K562 (cell line): ENCODE data around the gene FCGR2B. TPM values are rescaled to one million over a fixed set of nuclear protein-coding genes. Genes with fewer than 3 reads are reported as not detected.

Source experiments
- ATF1 ChIP-seq, 2 experiments: fragments of 450-650 bp in 1 of 2; IDR thresholded peaks; 2 replicates each; pipeline ENCODE4 v1.6.1; 2016; ENCODE audit warnings: missing compliant biosample characterization in 1 of 2, missing genetic modification characterization in 1 of 2
- CBFA2T3 ChIP-seq: fragments of 450-650 bp; IDR thresholded peaks from 2 replicates; pipeline ENCODE4 v1.6.1; 2017
- CEBPB ChIP-seq: fragments of 450-650 bp; IDR thresholded peaks from 2 replicates; pipeline ENCODE4 v1.6.1; 2016; ENCODE audit warnings: missing genetic modification characterization, missing compliant biosample characterization
- COPS2 ChIP-seq: fragments of 450-650 bp; conservative IDR thresholded peaks from 2 replicates; pipeline ENCODE4 v1.6.1; 2016; ENCODE audit warnings: mild to moderate bottlenecking, moderate library complexity
- CREM ChIP-seq: IDR thresholded peaks from 2 replicates; pipeline ENCODE4 v1.6.1; 2014; ENCODE audit warnings: antibody characterized with exemption, low read depth
- EHMT2 ChIP-seq: fragments of 450-650 bp; IDR thresholded peaks from 2 replicates; pipeline ENCODE4 v1.6.1; 2018; ENCODE audit warnings: antibody characterized with exemption
- HDAC2 ChIP-seq: fragments of 450-650 bp; IDR thresholded peaks from 2 replicates; pipeline ENCODE4 v1.6.1; 2016; ENCODE audit warnings: mild to moderate bottlenecking
- JUN ChIP-seq, 2 experiments: sonication (generic) in 1 of 2; formaldehyde crosslinking in 1 of 2; IDR thresholded peaks; 2 replicates each; pipeline versions ENCODE4 v1.6.1 to v1.8.0; 2012 to 2022; ENCODE audit warnings: borderline replicate concordance in 2 of 2, mild to moderate bottlenecking in 2 of 2, improper control_type of control experiment in 1 of 2, low read depth in 1 of 2, low read length in 1 of 2, missing genetic modification reagents in 1 of 2
- L3MBTL2 ChIP-seq: fragments of 450-650 bp; IDR thresholded peaks from 2 replicates; pipeline ENCODE4 v1.6.1; 2016; ENCODE audit warnings: mild to moderate bottlenecking, moderate library complexity
- NR2C1 ChIP-seq, 2 experiments: fragments of 450-650 bp; IDR thresholded peaks; 2 replicates each; pipeline ENCODE4 v1.6.1; 2017; ENCODE audit warnings: mild to moderate bottlenecking in 2 of 2, antibody characterized with exemption in 1 of 2, inconsistent platforms in 1 of 2, missing compliant biosample characterization in 1 of 2, missing genetic modification characterization in 1 of 2
- PTTG1 ChIP-seq: fragments of 450-650 bp; IDR thresholded peaks from 2 replicates; pipeline ENCODE4 v1.6.1; 2016; ENCODE audit warnings: low read depth, mild to moderate bottlenecking, missing genetic modification characterization, missing compliant biosample characterization
- TAL1 ChIP-seq: fragments of 450-650 bp; IDR thresholded peaks from 2 replicates; pipeline ENCODE4 v1.6.1; 2016; ENCODE audit warnings: mild to moderate bottlenecking
- TEAD4 ChIP-seq, 2 experiments: sonication (generic) in 1 of 2; formaldehyde crosslinking in 1 of 2; IDR thresholded peaks; 2 replicates each; pipeline versions ENCODE4 v1.6.1 to v1.8.0; 2012 to 2022; ENCODE audit warnings: borderline replicate concordance in 1 of 2, inconsistent platforms in 1 of 2, low read length in 1 of 2, mild to moderate bottlenecking in 1 of 2, missing genetic modification reagents in 1 of 2
- polyA plus RNA-seq, 8 experiments: library from polyadenylated mRNA; depleted of rRNA in 4 of 8; stranded (reverse) in 5 of 8; unstranded in 3 of 8; fragments of >200 nt; fragmentation: Nextera tagmentation in 2 of 8; fragmentation: Illumina TruSeq in 1 of 8; extraction: Ambion mirVana in 2 of 8; extraction: Trizol in 1 of 8; gene quantifications; 2 replicates each; pipeline versions ENCODE4 v1.2.1 to v1.2.3, GENCODE V29; 2011 to 2014; ENCODE audit warnings: inconsistent platforms in 1 of 8, missing spikeins in 1 of 8
- total RNA-seq, 7 experiments: library from RNA; depleted of rRNA in 6 of 7; stranded (reverse); fragments of >200 nt in 6 of 7; fragmentation: Illumina TruSeq in 2 of 7; extraction: Trizol in 2 of 7; gene quantifications; 2 replicates each; pipeline versions ENCODE4 v1.2.1 to v1.2.3, GENCODE V29; 2011 to 2021; ENCODE audit warnings: low replicate concordance in 1 of 7
- TF ChIP-seq, protein P1 (sequence below): fragments of 450-650 bp; IDR thresholded peaks from 2 replicates; pipeline ENCODE4 v1.6.1; 2018; ENCODE audit not compliant: partially characterized antibody
- TF ChIP-seq, protein P2 (sequence below): fragments of 150-350 bp; IDR thresholded peaks from 2 replicates; pipeline ENCODE4 v1.6.1; 2014; ENCODE audit warnings: low read depth, mild to moderate bottlenecking, low read length, borderline replicate concordance
- TF ChIP-seq, protein P3 (sequence below): sonication (generic); formaldehyde crosslinking; IDR thresholded peaks from 2 replicates; pipeline ENCODE4 v1.8.0; 2022; ENCODE audit warnings: missing genetic modification reagents, mild to moderate bottlenecking, moderate library complexity, borderline replicate concordance
- TF ChIP-seq, protein P4 (sequence below): sonication (generic); IDR thresholded peaks from 2 replicates; pipeline ENCODE4 v1.6.1; 2016

Gene FCGR2B
- total and polyA plus RNA-seq, 9 of the 15 experiments (the other 6 are each of a cell fraction or from before 2014, with no cell fraction given) = 1.7 to 8.9 (median 3.9) TPM

DNA sequence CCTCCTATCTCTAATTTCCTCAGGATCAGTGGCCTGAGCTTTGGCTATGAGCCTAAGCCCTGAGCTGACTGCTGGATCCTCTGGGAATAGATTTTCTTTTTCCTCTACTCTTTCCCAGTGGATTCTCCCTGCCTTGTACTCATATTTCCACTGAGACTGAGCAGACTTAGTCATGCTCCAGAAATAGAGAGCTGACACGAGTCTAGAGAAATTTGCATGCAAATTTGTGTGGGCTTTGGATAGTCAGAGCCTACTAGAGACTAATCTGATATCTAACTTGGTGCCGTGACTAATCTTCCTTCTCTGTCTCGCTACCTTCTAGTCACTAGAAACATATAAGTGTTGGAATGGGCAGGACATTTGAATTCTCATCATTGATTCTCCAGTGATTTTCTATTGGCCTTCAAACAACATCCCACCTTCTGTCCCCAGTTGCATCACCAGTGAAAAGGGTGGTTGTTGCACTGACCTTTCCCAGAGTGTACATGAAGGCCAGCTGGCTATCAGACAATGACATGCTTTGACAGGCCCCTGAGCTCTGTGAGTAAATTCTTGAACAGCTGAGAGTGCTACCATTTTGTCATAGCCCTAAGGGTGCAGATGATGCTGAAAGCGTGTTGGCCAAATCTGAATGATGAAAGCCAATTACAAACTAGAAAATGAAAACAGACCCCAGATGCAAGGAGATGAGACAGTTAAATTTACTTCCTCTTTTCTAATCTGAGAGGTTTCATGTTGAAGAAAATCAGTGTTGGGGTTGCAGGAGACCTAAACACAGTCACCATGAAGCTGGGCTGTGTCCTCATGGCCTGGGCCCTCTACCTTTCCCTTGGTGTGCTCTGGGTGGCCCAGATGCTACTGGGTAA, 43.8 kb downstream of the FCGR2B start, which contains the start of gene FCRLA (continued):
- TF ChIP-seq, protein P1, sequence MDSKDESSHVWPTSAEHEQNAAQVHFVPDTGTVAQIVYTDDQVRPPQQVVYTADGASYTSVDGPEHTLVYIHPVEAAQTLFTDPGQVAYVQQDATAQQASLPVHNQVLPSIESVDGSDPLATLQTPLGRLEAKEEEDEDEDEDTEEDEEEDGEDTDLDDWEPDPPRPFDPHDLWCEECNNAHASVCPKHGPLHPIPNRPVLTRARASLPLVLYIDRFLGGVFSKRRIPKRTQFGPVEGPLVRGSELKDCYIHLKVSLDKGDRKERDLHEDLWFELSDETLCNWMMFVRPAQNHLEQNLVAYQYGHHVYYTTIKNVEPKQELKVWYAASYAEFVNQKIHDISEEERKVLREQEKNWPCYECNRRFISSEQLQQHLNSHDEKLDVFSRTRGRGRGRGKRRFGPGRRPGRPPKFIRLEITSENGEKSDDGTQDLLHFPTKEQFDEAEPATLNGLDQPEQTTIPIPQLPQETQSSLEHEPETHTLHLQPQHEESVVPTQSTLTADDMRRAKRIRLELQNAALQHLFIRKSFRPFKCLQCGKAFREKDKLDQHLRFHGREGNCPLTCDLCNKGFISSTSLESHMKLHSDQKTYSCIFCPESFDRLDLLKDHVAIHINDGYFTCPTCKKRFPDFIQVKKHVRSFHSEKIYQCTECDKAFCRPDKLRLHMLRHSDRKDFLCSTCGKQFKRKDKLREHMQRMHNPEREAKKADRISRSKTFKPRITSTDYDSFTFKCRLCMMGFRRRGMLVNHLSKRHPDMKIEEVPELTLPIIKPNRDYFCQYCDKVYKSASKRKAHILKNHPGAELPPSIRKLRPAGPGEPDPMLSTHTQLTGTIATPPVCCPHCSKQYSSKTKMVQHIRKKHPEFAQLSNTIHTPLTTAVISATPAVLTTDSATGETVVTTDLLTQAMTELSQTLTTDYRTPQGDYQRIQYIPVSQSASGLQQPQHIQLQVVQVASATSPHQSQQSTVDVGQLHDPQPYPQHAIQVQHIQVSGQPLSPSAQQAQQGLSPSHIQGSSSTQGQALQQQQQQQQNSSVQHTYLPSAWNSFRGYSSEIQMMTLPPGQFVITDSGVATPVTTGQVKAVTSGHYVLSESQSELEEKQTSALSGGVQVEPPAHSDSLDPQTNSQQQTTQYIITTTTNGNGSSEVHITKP = peak; percentile 4
- TF ChIP-seq ATF1 (CRISPR knock-in tag; IDR thresholded peaks at IDR 0.05) = no peak
- peak; percentile 36; the same call in 1 of the 2 replicates for TF ChIP-seq ATF1 (tag; IDR thresholded peaks at IDR 0.05)
- TF ChIP-seq CREM = peak; percentile 50
- TF ChIP-seq, protein P2, sequence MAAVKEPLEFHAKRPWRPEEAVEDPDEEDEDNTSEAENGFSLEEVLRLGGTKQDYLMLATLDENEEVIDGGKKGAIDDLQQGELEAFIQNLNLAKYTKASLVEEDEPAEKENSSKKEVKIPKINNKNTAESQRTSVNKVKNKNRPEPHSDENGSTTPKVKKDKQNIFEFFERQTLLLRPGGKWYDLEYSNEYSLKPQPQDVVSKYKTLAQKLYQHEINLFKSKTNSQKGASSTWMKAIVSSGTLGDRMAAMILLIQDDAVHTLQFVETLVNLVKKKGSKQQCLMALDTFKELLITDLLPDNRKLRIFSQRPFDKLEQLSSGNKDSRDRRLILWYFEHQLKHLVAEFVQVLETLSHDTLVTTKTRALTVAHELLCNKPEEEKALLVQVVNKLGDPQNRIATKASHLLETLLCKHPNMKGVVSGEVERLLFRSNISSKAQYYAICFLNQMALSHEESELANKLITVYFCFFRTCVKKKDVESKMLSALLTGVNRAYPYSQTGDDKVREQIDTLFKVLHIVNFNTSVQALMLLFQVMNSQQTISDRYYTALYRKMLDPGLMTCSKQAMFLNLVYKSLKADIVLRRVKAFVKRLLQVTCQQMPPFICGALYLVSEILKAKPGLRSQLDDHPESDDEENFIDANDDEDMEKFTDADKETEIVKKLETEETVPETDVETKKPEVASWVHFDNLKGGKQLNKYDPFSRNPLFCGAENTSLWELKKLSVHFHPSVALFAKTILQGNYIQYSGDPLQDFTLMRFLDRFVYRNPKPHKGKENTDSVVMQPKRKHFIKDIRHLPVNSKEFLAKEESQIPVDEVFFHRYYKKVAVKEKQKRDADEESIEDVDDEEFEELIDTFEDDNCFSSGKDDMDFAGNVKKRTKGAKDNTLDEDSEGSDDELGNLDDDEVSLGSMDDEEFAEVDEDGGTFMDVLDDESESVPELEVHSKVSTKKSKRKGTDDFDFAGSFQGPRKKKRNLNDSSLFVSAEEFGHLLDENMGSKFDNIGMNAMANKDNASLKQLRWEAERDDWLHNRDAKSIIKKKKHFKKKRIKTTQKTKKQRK = no peak
- TF ChIP-seq CEBPB (tag) = peak; percentile 91
- TF ChIP-seq PTTG1 (tag) = 0 out of 2 replicates have a peak, but pooled peaks have one; percentile 5
- TF ChIP-seq NR2C1 (IDR thresholded peaks at IDR 0.05) = peak; percentile 35; the same call in 1 of the 2 replicates
- TF ChIP-seq NR2C1 (tag; IDR thresholded peaks at IDR 0.05) = peak; percentile 40
- TF ChIP-seq CBFA2T3 = peak; percentile 70
- TF ChIP-seq JUN (IDR thresholded peaks at IDR 0.05; ENCODE audit: borderline replicate concordance, low read depth, low read length) = peak; percentile 91
- TF ChIP-seq JUN (CRISPR knock-in tag; IDR thresholded peaks at IDR 0.05; ENCODE audit: borderline replicate concordance) = peak; percentile 74; the same call in 1 of the 2 replicates
- TF ChIP-seq L3MBTL2 = peak; percentile 56
- TF ChIP-seq EHMT2 = peak; percentile 80; the same call in 1 of the 2 replicates
- no peak for TF ChIP-seq COPS2
- TF ChIP-seq, protein P3, sequence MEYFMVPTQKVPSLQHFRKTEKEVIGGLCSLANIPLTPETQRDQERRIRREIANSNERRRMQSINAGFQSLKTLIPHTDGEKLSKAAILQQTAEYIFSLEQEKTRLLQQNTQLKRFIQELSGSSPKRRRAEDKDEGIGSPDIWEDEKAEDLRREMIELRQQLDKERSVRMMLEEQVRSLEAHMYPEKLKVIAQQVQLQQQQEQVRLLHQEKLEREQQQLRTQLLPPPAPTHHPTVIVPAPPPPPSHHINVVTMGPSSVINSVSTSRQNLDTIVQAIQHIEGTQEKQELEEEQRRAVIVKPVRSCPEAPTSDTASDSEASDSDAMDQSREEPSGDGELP (CRISPR knock-in tag) = peak; percentile 88
- TF ChIP-seq, protein P4, sequence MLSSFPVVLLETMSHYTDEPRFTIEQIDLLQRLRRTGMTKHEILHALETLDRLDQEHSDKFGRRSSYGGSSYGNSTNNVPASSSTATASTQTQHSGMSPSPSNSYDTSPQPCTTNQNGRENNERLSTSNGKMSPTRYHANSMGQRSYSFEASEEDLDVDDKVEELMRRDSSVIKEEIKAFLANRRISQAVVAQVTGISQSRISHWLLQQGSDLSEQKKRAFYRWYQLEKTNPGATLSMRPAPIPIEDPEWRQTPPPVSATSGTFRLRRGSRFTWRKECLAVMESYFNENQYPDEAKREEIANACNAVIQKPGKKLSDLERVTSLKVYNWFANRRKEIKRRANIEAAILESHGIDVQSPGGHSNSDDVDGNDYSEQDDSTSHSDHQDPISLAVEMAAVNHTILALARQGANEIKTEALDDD = peak; percentile 98
- peak; percentile 81 for TF ChIP-seq HDAC2
- peak; percentile 64 for TF ChIP-seq TEAD4 (IDR thresholded peaks at IDR 0.05; ENCODE audit: low read length)
- TF ChIP-seq TEAD4 (CRISPR knock-in tag; IDR thresholded peaks at IDR 0.05; ENCODE audit: borderline replicate concordance) = no peak
- 0 out of 2 replicates have a peak, but pooled peaks have one; percentile 13 for TF ChIP-seq TAL1
